CD4-positive, alpha-beta T cell treated with Interleukin-6 for 4 hours (primary cell): ENCODE results near the gene TMTC1.

ENCODE experiments used
- DNase-seq: peaks from one replicate; pipeline ENCODE4 v3.0.0-alpha.2; 2020; ENCODE audit warnings: mixed read lengths

The TMTC1 gene

GRCh38 chr12:29778531-29778930 is 5.2 kb downstream of the TMTC1 start:
- DNase-seq: no peak

DNA sequence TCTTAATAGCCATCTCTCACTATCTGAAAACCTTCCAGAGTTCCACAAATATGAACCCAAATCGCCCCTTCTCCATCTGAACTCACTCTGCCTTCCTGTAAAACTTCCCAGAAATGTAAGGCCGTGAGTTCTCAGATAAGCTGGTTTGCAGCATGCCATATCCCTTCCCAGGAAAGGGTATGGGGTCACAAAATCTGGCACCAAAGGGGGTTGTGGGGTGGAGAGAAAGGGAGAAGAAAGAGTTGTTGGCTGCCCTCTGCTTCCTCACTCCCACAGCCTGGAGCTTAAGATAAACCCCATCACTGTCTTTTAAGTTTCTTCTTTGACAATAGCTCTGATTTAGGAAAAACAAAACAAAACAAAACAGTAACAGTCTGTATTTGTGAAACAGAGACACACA is 10.7 kb downstream of the TMTC1 start:
- no peak for DNase-seq

DNA sequence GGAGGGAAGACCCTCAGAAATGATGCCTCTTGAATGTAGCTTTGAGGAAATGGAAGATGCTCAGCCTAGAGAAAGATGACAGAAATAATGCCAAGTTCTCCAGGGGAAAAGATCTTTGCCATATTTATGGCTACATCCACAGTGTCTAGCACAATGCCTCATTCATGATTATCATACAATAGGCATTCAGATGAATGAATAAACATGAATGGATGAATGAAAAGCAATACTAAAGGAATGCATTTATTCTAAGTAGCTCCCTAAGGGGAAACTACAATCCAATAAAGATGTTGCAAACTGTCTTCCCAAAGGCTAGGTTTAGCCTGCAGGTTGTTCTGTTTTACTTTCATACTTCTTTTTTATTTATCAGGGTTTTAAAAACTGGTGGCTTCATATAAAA is 12.0 kb downstream of the TMTC1 start:
- DNase-seq: no peak

GRCh38 chr12:29771165-29771564 is 12.6 kb downstream of the TMTC1 start:
- DNase-seq: no peak

DNA sequence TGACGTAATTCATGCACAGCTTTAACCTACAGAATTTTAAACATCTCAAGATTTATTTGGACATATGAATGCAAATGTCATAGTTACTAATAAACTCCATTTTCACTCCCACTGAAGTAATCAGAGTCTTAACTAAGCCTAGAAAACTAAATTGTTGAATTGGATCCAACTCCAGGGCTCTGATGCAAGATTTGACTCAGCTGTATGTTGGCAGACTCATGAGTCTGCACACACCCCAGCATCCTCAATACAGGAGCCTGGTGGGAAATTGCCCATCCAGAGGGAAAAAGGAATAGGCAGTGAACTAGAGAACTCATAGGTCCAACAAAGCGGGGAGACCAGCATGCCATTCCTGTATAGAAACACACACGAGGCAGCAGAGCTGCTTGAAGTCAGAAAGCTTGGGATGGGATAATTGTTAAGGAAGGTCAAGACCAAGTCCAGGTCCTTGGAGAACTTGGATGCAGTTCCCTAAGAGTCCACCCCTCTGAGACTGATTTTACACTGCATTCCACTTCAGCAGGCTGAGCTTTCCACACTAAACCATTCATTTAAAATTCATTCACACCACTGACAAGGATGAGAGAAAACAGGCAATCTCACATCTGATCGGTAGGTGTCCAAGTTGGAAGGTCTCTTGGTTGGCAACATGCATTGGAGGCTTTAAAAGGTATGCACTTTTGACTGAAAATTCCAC is 14.4 kb downstream of the TMTC1 start:
- DNase-seq: no peak

- no peak for DNase-seq
These were observed 15.4 kb downstream of the TMTC1 start for GRCh38 chr12:29768372-29768771.

DNA sequence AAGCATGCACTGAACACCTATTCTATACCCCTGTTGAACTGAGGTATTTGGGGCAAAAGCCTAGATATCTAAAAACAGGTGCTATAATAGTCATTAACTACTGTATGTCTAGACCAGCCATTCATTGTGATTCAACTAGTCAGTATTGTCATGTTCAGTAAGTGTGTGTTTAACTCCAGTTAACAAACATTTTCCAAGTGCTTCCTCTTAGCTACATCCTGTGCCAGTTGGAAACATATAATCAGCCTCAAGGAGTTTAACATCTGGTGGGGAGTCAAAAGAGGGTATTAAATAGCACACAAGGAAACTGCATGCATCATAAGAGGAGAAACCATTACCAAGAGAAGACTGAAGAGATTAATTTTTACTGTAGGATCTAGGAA is 20.4 kb downstream of the TMTC1 start:
- DNase-seq: no peak

- DNase-seq: no peak
These were observed 21.0 kb downstream of the TMTC1 start for GRCh38 chr12:29762637-29763300.

DNA sequence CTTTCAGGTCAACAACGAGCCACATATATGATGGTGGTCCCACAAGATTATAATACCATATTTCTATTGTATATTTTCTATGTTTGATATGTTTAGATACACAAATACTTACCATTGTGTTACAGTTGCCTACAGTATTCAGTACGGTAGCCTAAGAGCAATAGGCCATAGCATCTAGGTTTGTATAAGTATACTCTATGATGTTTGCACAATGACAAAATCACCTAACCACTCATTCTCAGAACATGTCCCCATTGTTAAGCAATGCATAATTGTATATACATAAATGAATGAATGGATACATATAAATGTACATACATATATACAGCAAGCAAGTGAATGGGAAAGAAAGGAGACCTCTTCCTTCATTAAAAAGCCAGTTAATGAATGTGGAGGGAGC is 23.8 kb downstream of the TMTC1 start:
- no peak for DNase-seq

DNA sequence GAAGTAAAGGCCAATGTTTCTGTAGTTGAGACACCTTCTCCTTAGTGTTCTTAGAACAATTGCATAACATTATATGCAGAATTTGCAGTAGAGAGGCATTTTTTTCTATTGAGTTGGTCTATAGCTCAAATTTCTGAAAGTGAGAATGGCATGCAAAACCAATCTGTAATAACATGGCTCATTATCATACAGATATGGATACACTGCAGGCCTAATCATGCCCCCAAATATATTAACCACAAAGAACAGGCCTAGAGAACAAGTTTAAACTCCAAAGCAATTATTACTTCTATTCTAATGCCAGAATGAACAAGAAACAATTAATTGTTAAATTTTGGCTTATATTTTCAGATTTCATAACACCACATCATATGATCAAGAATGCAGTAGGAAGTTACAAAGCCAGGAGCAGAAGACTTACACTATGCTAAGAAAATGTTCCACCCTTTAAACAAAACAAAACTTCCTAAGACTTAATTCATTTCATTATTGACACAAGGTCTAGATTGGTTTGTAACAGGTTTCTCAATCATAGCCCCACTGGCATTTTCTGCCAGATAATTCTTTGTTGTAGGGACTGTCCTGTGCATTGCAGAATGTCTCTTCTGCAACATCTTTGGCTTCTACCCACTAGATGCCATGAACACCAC is 26.9 kb downstream of the TMTC1 start:
- no peak for DNase-seq

GRCh38 chr12:29754235-29755189 is 29.2 kb downstream of the TMTC1 start:
- no peak for DNase-seq

DNA sequence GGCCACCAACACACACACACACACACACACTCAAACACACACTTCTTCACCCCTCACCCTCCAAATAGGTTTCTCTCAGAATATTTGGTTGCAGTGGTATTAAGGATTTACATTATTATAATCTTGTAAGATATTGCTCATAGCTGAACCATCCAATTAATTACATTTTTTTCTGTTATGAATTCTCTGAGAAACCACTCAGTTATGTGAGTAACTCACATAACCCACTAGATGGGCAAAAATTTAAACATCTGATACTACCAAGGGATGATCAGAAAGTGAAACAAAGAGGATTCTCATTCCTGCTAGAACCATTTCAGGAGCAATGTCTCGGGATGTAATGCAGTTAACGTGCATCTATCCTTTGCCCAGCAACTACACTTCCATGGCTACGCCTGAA is 31.6 kb downstream of the TMTC1 start:
- DNase-seq: no peak

GRCh38 chr12:29751676-29752075 is 32.1 kb downstream of the TMTC1 start:
- DNase-seq: no peak

DNA sequence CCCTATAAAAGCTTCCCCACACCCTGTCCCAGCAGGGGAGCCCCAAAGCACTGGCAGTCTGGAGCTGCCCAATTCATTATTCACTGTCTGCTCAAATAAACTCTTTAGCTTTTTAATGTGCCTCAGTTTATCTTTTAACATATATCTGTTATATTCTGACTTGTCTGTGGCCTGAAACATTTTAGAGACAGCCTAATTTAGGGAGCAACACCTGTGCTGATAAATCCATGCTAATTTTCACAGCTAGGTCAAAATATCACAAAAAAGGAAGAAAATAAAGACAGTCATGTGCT is 32.9 kb downstream of the TMTC1 start:
- no peak for DNase-seq

- DNase-seq: no peak
These were observed 33.4 kb downstream of the TMTC1 start for GRCh38 chr12:29750131-29750927.

GRCh38 chr12:29744365-29744764 is 39.4 kb downstream of the TMTC1 start:
- DNase-seq: no peak

GRCh38 chr12:29743801-29744200 is 39.9 kb downstream of the TMTC1 start:
- no peak for DNase-seq

DNA sequence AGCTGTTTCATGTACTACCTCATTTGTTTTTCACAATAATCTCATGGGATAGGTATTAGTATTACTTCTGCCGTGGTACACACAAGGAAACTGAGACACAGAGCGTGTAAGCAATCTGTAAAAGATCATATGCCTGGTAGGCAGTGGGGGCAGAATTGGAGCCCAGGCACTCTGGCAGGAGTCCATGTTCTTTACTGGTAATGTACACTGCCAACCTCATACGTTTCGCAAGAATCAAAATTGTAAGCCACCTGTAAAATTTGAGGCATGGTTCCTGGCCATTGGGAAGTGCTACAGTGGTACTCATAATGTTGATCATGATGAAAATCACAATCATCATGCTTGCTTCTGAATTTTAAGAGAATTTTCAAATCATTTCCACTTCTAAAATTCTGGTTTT is 40.7 kb downstream of the TMTC1 start:
- DNase-seq: no peak

GRCh38 chr12:29742646-29743045 is 41.1 kb downstream of the TMTC1 start:
- DNase-seq: no peak

DNA sequence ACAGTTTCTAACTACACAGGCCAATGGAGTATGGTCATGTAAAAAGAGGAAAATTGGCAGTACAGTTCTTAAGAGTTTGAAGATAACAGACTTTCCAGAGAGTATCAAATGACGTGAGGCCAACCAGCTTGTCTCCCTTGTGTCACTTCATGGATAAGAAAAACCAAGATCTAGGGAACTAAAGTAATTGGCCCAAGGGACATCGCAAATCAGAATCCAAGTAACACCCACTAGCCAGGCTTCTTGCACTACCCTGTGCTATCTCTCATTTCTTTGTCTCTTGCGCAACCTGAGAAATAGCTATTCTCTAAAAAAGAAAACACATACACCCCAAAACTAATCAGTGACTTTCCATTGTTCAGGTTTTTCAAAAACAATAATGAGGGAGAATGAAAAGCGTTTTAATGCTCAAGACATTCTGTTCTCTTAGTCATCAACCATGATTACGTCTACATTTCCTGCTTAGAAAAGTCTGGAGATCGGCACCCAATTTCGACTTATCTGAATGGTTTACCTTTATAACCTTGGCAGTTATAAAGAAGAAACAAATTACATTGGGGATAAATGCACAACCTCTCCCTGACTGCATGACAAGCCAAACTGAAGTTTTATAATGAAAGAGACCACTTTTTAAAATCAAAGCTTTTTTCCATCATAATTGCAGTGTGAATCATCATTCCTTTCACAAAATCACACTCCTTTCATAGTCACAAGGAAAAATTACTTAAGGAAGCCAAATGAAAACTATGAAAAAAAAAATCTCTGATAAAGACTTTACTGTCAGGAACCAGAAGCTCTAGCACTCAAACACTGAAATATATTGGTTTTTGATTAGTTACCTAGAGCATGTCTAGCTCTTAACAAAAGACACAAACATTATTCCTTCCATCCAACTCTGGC is 42.1 kb downstream of the TMTC1 start:
- DNase-seq: no peak

DNA sequence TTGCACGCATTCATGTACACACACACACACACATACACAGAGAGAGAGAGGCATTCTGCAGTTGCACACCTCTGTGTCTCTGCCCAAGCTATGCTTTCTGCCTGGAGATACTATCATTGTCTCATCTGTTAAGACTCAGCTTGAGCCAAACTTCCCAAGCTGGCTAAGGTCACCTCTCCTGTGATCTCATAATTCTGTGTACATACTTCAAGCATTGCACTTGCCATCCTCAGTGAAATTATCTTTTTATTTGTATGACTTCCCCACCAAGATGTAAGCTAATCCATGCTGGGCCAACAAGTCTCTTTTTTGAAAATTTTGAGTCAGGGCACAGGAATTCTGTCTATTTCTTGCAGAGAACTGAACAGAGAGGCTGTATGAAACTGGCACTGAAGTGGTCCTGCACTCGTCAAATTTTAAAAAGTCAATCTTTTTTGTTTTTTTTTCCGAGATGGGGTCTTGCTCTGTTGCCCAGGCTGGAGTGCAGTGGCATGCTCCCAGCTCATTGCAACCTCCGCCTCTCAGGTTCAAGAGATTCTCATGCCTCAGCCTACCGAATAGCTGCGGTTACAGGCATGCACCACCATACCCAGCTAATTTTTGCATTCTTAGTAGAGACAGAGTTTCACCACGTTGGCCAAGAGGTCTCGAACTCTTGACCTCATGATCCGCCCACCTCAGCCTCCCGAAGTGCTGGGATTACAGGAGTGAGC is 44.3 kb downstream of the TMTC1 start:
- no peak for DNase-seq
